ENCODE results near the gene NISCH. TPM values are rescaled to one million over a fixed set of nuclear protein-coding genes. Genes with fewer than 3 reads are reported as not detected.

Gene NISCH
- total RNA-seq, 6 experiments from 2014 or later: 19.7 to 51.9 (median 30.6) TPM

- DNase-seq (no peak), ATAC-seq (no peak)
- Histone ChIP-seq H3K9me3 (no peaks in the 10 kb centered on the region), H3K4me3 (no peak overlapping the region), H3K27ac (no peak overlapping the region), H3K4me1 (no peaks in the 10 kb centered on the region), H3K36me3 (no peaks in the 10 kb centered on the region), H3K27me3 (no peaks in the 10 kb centered on the region)
- intact Hi-C loops (cut with DNase I): no loop called here
- TF ChIP-seq, protein P1, sequence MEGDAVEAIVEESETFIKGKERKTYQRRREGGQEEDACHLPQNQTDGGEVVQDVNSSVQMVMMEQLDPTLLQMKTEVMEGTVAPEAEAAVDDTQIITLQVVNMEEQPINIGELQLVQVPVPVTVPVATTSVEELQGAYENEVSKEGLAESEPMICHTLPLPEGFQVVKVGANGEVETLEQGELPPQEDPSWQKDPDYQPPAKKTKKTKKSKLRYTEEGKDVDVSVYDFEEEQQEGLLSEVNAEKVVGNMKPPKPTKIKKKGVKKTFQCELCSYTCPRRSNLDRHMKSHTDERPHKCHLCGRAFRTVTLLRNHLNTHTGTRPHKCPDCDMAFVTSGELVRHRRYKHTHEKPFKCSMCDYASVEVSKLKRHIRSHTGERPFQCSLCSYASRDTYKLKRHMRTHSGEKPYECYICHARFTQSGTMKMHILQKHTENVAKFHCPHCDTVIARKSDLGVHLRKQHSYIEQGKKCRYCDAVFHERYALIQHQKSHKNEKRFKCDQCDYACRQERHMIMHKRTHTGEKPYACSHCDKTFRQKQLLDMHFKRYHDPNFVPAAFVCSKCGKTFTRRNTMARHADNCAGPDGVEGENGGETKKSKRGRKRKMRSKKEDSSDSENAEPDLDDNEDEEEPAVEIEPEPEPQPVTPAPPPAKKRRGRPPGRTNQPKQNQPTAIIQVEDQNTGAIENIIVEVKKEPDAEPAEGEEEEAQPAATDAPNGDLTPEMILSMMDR (IDR thresholded peaks at IDR 0.05): no peak
- TF ChIP-seq POLR2A (IDR thresholded peaks at IDR 0.05): no peak
- 93% methylated on average over 13 of the region's 22 CpGs for WGBS (ENCODE audit: insufficient coverage, low coverage, low lambda C conversion rate, missing lambda C conversion rate)
These were observed 64.2 kb downstream of the NISCH start for GRCh38 chr3:52519445-52520140.

DNA sequence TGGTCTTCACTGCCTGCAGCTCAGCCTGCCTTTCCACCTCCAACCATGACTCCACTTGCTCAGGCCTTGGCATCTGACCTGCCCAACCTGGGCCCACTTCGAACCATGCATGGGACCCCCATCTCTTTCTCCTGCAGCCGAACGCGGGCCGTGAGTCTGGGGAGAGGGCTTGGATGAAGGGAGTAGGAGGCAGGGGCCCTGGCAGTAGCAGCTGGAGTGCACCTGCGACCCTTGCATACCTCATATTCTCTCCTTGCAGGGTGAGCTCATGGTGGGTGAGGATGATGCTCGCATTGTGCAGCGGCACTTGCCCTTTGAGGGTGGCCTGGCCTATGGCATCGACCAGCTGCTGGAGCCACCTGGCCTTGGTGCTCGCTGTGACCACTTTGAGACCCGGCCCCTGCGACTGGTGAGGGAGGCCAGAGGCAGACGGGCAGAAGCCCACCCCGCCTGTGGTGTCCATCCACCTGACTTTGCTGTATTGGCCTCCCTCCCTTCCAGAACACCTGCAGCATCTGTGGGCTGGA, 64.8 kb downstream of the NISCH start:
- H3K36me3 ChIP-seq: no peaks in the 10 kb centered on the region
- ATAC-seq (no peak), DNase-seq (no peak)
- no peaks in the 10 kb centered on the region for H3K9me3 ChIP-seq
- WGBS (ENCODE audit: insufficient coverage, low coverage, low lambda C conversion rate, missing lambda C conversion rate): no CpG with 5 or more reads among the region's 14 CpGs
- H3K4me3 ChIP-seq: no peak overlapping the region
- no peak overlapping the region for H3K27ac ChIP-seq
- TF ChIP-seq, protein P1 (IDR thresholded peaks at IDR 0.05): no peak
- no peak for TF ChIP-seq POLR2A (IDR thresholded peaks at IDR 0.05)
- no peaks in the 10 kb centered on the region for H3K4me1 ChIP-seq
- H3K27me3 ChIP-seq: no peaks in the 10 kb centered on the region
- intact Hi-C loops (cut with DNase I): no loop called here

DNA sequence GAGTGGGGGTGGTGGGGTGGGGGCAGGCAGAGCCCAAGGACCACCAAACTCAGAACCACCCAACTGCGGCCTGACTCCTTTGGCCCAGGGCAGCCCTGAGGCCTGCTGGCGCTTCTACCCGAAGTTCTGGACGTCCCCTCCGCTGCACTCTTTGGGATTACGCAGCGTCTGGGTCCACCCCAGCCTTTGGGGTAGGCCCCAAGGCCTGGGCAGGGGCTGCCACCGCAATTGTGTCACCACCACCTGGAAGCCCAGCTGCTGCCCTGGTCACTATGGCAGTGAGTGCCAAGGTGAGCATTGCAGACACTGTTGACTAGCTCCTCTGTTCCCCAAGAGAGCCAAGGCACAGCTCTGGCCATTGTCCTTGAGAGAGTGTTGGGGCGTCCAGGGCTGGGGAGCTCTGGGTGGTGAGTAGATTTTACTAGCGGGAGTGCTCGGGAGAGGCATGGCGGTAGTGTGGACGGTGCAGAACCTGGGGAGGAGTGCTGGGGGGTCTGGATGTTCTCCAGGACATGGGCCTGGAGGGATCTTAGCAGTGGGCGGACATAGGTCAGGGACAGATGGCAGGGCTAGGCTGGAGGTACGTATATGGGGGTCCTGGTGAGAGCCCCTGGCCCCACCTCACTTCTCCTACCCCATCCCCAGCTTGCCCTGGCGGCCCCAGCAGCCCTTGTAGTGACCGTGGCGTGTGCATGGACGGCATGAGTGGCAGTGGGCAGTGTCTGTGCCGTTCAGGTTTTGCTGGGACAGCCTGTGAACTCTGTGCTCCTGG, 65.5 kb downstream of the NISCH start:
- no peaks in the 10 kb centered on the region for H3K9me3 ChIP-seq
- ATAC-seq: no peak
- 81% methylated on average over 6 of the region's 20 CpGs for WGBS (ENCODE audit: insufficient coverage, low coverage, low lambda C conversion rate, missing lambda C conversion rate)
- H3K4me3 ChIP-seq: no peak overlapping the region
- no peaks in the 10 kb centered on the region for H3K36me3 ChIP-seq
- H3K27me3 ChIP-seq: no peaks in the 10 kb centered on the region
- intact Hi-C loops (cut with DNase I): no loop called here
- peak in 1 of 3 donors; percentile 47 for DNase-seq
- H3K4me1 ChIP-seq: no peaks in the 10 kb centered on the region
- H3K27ac ChIP-seq: no peak overlapping the region
- TF ChIP-seq, protein P1 (IDR thresholded peaks at IDR 0.05): no peak
- TF ChIP-seq POLR2A (IDR thresholded peaks at IDR 0.05): no peak

- intact Hi-C loops (cut with DNase I): no loop called here
- no peaks in the 10 kb centered on the region for H3K9me3 ChIP-seq
- H3K4me1 ChIP-seq: no peaks in the 10 kb centered on the region
- DNase-seq (peak in 1 of 3 donors; percentile 45), ATAC-seq (no peak)
- H3K36me3 ChIP-seq: no peaks in the 10 kb centered on the region
- no peak for TF ChIP-seq POLR2A (IDR thresholded peaks at IDR 0.05)
- TF ChIP-seq, protein P1 (IDR thresholded peaks at IDR 0.05): no peak
- no peak overlapping the region for H3K27ac ChIP-seq
- WGBS (ENCODE audit: insufficient coverage, low coverage, low lambda C conversion rate, missing lambda C conversion rate): no CpG with 5 or more reads among the region's 8 CpGs
- no peaks in the 10 kb centered on the region for H3K27me3 ChIP-seq
- no peak overlapping the region for H3K4me3 ChIP-seq
These were observed 66.1 kb downstream of the NISCH start for GRCh38 chr3:52521488-52521824.

Data from right lobe of liver (tissue), 6 donors.